ENCODE results near the gene ELF2. TPM values are rescaled to one million over a fixed set of nuclear protein-coding genes. Genes with fewer than 3 reads are reported as not detected.
A peak's percentile ranks its signal among the peaks of the same experiment; 100 is the strongest.

ELF2 gene
- total and polyA plus RNA-seq, 12 donors = 13.3 to 43.5 (median 35.6) TPM

- H3K4me1 ChIP-seq = peaks cover 21 to 57% (median 43%) of the 10 kb centered on the region in 9 donors
- peak in 7 of 8 donors; percentile 26 to 70 (median 57) for ATAC-seq
Observed at GRCh38 chr4:139144161-139144859, 32.7 kb downstream of the ELF2 start.

GRCh38 chr4:139142980-139143379, 34.0 kb downstream of the ELF2 start:
- Histone ChIP-seq H3K36me3 (peaks cover 0 to 9% (median 0%) of the 10 kb centered on the region in 9 donors), H3K4me3 (no peak overlapping the region), H3K9me3 (peaks cover 0 to 13% (median 0%) of the 10 kb centered on the region in 11 donors), H3K27ac (no peak overlapping the region), H3K27me3 (no peaks in the 10 kb centered on the region), H3K4me1 (peaks cover 21 to 57% (median 43%) of the 10 kb centered on the region in 9 donors)
- no peak for ATAC-seq
- WGBS, 2 donors = 53 to 58% methylated on average over 2 of the region's 2 CpGs
- DNase-seq = no peak
- intact Hi-C loops (cut with DNase I) = loop anchor here in 1 of 10 donors (1.0 kb wide), 1 partner anchor 12 kb away; no protein-coding TSS in a partner anchor
- TF ChIP-seq CTCF (IDR thresholded peaks at IDR 0.05) = no peak

More at GRCh38 chr4:139144161-139144859, 32.7 kb downstream of the ELF2 start:
- peaks cover 0 to 13% (median 0%) of the 10 kb centered on the region in 11 donors for H3K9me3 ChIP-seq
- no peak overlapping the region for H3K4me3 ChIP-seq
- no peaks in the 10 kb centered on the region for H3K27me3 ChIP-seq
- WGBS, 2 donors = 82 to 84% methylated on average over 7 of the region's 7 CpGs
- intact Hi-C loops (cut with DNase I) = no loop called here
- H3K36me3 ChIP-seq = no peaks in the 10 kb centered on the region
- TF ChIP-seq CTCF (IDR thresholded peaks at IDR 0.05) = no peak
- DNase-seq = peak; percentile 18 to 34
- H3K27ac ChIP-seq = peak overlapping the region in 1 of 10 donors; percentile 14

- H3K27me3 ChIP-seq = no peaks in the 10 kb centered on the region
- peaks cover 0 to 13% (median 0%) of the 10 kb centered on the region in 11 donors for H3K9me3 ChIP-seq
- WGBS, 2 donors = 81 to 82% methylated on average over 1 of the region's 1 CpG
- no peak overlapping the region for H3K27ac ChIP-seq
- no peak overlapping the region for H3K4me3 ChIP-seq
- intact Hi-C loops (cut with DNase I) = no loop called here
- ATAC-seq (no peak), DNase-seq (no peak)
- peaks cover 21 to 65% (median 43%) of the 10 kb centered on the region in 9 donors for H3K4me1 ChIP-seq
- peaks cover 0 to 18% (median 4%) of the 10 kb centered on the region in 9 donors for H3K36me3 ChIP-seq
- TF ChIP-seq CTCF (IDR thresholded peaks at IDR 0.05) = no peak
Observed at GRCh38 chr4:139142087-139142486, 34.9 kb downstream of the ELF2 start.

- Histone ChIP-seq H3K27me3 (no peaks in the 10 kb centered on the region), H3K4me1 (peaks cover 0 to 26% (median 13%) of the 10 kb centered on the region in 9 donors), H3K27ac (no peak overlapping the region), H3K4me3 (no peak overlapping the region), H3K9me3 (no peaks in the 10 kb centered on the region), H3K36me3 (peaks cover 0 to 58% (median 5%) of the 10 kb centered on the region in 9 donors)
- peak in 1 of 9 donors; percentile 18 for TF ChIP-seq CTCF (IDR thresholded peaks at IDR 0.05)
- DNase-seq = no peak
- 92 to 94% methylated on average over 3 of the region's 3 CpGs for WGBS, 2 donors
- intact Hi-C loops (cut with DNase I) = no loop called here
- ATAC-seq = no peak
Observed at GRCh38 chr4:139137763-139138162, 39.3 kb downstream of the ELF2 start.
